ENCODE measurements around the gene PPP1R3D. TPM values are rescaled to one million over a fixed set of nuclear protein-coding genes. Genes with fewer than 3 reads are reported as not detected.

PPP1R3D gene
- total and polyA plus RNA-seq, 9 donors = 4.1 to 9.8 (median 6.0) TPM

- no peak for DNase-seq
- WGBS, 3 donors = 93 to 100% (median 94%) methylated on average over 1 of the region's 1 CpG
- no peak overlapping the region for H3K27ac ChIP-seq
- no peaks in the 10 kb centered on the region for H3K4me1 ChIP-seq (ENCODE audit: insufficient read depth)
- H3K4me3 ChIP-seq = no peak overlapping the region
- H3K9me3 ChIP-seq = no peaks in the 10 kb centered on the region
- H3K27me3 ChIP-seq = no peaks in the 10 kb centered on the region
- TF ChIP-seq CTCF (IDR thresholded peaks at IDR 0.05) (no peak), POLR2A (IDR thresholded peaks at IDR 0.05) (no peak), EP300 (IDR thresholded peaks at IDR 0.05) (no peak)
- no peaks in the 10 kb centered on the region for H3K36me3 ChIP-seq
- intact Hi-C loops (cut with DNase I) = no loop called here
These were observed 16.6 kb downstream of the PPP1R3D start for GRCh38 chr20:59923514-59923913.

- Histone ChIP-seq H3K27me3 (no peaks in the 10 kb centered on the region), H3K27ac (no peak overlapping the region), H3K9me3 (no peaks in the 10 kb centered on the region), H3K4me1 (ENCODE audit: insufficient read depth) (no peaks in the 10 kb centered on the region), H3K36me3 (no peaks in the 10 kb centered on the region), H3K4me3 (no peak overlapping the region)
- intact Hi-C loops (cut with DNase I) = no loop called here
- DNase-seq = no peak
- TF ChIP-seq POLR2A (IDR thresholded peaks at IDR 0.05) = no peak
- no peak for TF ChIP-seq CTCF (IDR thresholded peaks at IDR 0.05)
- TF ChIP-seq EP300 (IDR thresholded peaks at IDR 0.05) = no peak
These were observed 19.2 kb downstream of the PPP1R3D start for GRCh38 chr20:59920944-59921343.

GRCh38 chr20:59912609-59913008 is 27.5 kb downstream of the PPP1R3D start:
- DNase-seq = no peak
- H3K9me3 ChIP-seq = no peaks in the 10 kb centered on the region
- no peaks in the 10 kb centered on the region for H3K36me3 ChIP-seq
- H3K27ac ChIP-seq = no peak overlapping the region
- H3K4me1 ChIP-seq (ENCODE audit: insufficient read depth) = no peaks in the 10 kb centered on the region
- no peaks in the 10 kb centered on the region for H3K27me3 ChIP-seq
- H3K4me3 ChIP-seq = no peak overlapping the region
- 71% methylated on average over 4 of the region's 4 CpGs for WGBS, 3 donors
- no peak for TF ChIP-seq CTCF (IDR thresholded peaks at IDR 0.05)
- no peak for TF ChIP-seq EP300 (IDR thresholded peaks at IDR 0.05)
- TF ChIP-seq POLR2A (IDR thresholded peaks at IDR 0.05) = no peak
- intact Hi-C loops (cut with DNase I) = no loop called here

- no peaks in the 10 kb centered on the region for H3K27me3 ChIP-seq
- DNase-seq = no peak
- H3K9me3 ChIP-seq = no peaks in the 10 kb centered on the region
- H3K4me1 ChIP-seq (ENCODE audit: insufficient read depth) = no peaks in the 10 kb centered on the region
- H3K27ac ChIP-seq = no peak overlapping the region
- no peak overlapping the region for H3K4me3 ChIP-seq
- no peaks in the 10 kb centered on the region for H3K36me3 ChIP-seq
- intact Hi-C loops (cut with DNase I) = no loop called here
- 76 to 86% (median 77%) methylated on average over 2 of the region's 2 CpGs for WGBS, 3 donors
- no peak for TF ChIP-seq POLR2A (IDR thresholded peaks at IDR 0.05)
These were observed 29.1 kb downstream of the PPP1R3D start for GRCh38 chr20:59911041-59911440.

- 91 to 92% (median 91%) methylated on average over 5 of the region's 5 CpGs for WGBS, 3 donors
- intact Hi-C loops (cut with DNase I) = no loop called here
- H3K36me3 ChIP-seq = no peaks in the 10 kb centered on the region
- DNase-seq = no peak
- TF ChIP-seq POLR2A (IDR thresholded peaks at IDR 0.05) = no peak
- TF ChIP-seq EP300 (IDR thresholded peaks at IDR 0.05) = no peak
- no peak for TF ChIP-seq CTCF (IDR thresholded peaks at IDR 0.05)
- no peaks in the 10 kb centered on the region for H3K9me3 ChIP-seq
- no peak overlapping the region for H3K27ac ChIP-seq
- no peaks in the 10 kb centered on the region for H3K4me1 ChIP-seq (ENCODE audit: insufficient read depth)
- no peak overlapping the region for H3K4me3 ChIP-seq
- no peaks in the 10 kb centered on the region for H3K27me3 ChIP-seq
These were observed 31.2 kb downstream of the PPP1R3D start for GRCh38 chr20:59908855-59909254.

Data from ovary (tissue), 9 donors.